AML-193 (cell line): Measurements from ENCODE around the gene CCDC102A.

ENCODE experiments used
- DNase-seq, 2 experiments: peaks; one replicate each; lab custom pipeline; 2025; lab: John Stamatoyannopoulos, UW

The CCDC102A gene

DNA sequence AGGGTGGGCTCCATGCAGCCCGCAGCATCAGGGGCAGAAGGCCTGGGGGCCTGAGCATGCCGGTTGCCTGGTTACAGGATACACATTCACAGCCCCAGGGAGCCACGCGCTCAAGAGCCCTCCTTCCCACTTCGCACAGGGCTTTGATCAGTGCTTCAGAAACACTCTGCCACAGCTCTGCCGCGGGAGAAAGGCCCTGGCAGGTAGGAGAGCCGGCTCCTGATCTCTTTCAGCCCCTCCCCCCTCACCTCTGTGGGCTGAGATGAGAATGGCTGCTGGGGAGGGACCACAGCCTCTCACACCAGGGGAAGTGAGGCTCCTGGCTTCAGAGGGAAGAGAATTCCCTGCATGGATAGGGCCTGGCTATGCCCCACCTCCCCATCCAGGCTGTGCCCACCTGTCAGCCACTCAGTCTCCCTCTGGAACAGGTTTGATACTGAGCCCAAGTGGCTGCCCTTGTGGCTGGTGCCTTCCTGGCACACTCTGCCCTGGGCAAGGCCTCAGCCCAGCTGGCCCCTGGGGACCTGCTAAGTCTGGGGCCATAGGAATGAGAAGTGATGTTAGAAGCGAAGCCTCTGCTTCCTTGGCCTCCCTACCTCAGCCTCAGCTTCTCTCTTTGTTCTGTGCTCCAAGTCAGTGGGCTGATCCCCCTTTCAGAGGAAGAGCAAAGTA is 58.7 kb downstream of the CCDC102A start:
- DNase-seq: no peak

DNA sequence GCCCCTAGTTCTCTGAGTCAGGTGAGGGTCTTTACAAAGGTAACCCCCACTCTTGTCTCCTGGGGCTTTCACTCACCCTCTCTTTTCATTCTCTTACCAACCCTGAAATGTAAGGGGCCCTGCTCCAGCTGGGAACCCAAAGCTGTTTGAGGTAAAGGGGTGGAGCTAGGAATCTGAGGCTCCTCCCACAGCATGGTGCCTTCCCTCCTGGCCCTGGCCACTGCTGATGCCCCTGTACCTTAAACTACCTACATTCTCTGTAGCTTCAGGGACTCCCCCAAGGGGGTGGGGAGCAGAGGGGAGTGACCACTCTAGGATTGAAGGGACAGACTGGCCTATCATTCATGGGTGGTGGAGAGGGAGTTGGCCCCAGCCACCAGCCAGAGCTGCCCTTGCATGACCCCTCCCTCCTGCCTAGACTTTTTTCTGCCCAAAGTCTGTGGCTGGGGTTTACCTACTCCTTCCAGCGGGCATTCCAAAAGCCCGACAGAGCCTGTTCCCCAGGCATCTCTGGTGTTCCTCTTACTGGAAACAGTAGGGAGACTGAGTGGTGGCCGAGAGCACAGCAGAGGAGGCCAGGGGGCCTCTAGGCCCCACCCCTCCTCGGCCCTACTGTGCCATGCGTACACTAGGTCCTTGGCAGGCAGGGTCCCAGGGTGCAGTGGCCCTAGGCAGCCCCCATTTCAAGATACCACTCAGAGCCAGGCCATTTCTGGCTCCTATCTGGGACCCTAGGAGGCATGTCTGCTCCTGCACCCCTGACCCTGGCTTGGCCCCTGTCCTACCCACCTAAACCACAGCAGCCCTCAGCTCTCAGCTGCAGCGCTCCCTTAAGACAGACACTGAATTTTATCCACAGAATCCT is 59.6 kb downstream of the CCDC102A start:
- DNase-seq: no peak

DNA sequence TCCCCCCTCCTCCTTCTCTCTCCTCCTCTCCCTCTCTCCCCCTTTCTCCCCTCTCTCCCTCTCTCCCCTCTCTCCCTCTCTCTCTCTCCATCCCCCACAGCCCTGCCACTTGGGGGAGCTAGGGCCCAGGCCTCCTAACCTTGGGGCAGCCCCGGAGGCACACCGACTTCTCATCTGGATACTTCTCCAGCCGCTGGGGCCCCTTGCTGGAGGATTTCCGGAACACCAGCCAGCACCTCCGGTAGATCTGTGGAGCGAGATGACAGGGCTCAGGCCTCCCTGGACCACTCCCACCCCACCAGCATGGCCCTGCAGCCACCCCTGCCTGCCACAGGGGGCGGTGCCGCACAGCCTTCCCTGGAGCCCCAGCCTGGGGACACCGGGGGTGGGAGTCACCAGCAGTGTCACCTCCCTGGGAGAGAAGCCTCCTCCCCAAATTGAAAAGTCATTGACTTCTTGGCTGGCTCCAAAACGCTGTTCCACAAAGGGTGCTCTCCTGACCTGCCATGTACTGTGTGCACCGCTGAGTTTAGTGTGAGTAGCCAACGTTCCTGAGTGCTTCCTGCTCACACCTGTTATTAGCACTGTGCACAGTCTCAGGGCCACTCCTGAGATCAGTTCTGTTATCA is 60.5 kb downstream of the CCDC102A start:
- peak; percentile 50 to 76 for DNase-seq

DNA sequence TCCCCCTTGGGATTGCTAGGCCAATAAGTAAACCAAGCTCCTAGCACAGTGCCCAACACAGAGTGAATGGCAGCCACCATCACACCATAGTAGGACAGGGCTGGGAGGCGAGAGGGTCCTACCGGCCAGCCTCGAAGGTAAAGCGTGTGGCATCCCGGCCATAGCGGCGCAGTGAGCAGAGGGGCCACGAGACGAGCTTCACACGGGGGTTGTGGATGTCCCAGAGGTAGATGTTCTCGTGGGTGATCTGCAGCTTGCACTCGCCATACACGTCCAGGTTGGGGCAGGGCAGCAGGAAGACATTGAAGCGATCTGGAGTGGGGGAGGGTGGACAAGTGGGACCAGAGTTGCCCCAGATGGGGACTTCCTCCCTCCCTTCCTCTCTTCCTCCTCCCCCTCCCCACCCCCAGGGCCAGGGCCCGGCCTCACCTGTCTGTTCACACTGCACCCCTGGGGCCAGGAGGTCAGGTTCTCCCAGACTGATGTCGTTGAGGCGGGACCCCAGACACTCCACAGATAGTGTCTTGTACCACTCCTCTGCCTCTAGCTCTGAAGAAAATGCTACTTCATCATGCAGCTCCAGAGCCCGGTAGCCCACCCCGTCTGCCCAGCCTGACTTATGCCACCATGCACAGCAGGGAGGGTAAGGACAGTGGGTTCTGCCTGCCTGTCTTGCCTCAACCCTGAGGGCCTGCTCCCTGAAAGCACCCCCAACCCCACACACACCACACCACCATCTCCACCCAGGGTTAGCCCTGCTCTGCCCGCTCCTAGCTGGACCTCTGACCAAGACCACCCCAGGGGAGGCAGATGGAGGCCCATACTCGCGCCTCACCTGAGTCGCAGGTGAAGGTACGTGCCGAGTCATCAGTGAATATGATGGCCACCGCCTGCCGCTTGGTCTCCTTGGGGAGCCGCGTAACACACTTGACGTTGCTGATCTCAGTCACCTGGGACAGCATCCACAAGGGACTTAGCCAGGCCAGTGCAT is 61.4 kb downstream of the CCDC102A start:
- no peak for DNase-seq

DNA sequence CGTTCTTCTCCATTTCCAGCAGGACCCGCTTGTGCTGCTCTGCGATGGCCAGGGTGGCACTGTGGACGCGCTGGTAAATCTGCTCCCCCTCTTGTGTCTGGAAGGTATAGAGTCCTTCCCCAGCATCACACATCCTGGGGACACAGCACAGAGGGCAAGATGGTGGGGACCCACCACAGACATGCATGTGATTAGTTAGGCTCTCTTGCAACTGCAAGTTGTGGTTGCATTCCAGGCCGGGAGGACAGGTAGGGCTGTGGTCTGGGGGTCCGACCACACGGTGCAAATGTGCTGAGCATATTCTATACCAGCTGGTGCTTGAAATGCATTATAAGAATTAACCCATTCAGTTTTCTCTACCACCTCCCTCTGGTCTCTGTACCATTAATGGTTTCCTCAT is 62.5 kb downstream of the CCDC102A start:
- no peak for DNase-seq

DNA sequence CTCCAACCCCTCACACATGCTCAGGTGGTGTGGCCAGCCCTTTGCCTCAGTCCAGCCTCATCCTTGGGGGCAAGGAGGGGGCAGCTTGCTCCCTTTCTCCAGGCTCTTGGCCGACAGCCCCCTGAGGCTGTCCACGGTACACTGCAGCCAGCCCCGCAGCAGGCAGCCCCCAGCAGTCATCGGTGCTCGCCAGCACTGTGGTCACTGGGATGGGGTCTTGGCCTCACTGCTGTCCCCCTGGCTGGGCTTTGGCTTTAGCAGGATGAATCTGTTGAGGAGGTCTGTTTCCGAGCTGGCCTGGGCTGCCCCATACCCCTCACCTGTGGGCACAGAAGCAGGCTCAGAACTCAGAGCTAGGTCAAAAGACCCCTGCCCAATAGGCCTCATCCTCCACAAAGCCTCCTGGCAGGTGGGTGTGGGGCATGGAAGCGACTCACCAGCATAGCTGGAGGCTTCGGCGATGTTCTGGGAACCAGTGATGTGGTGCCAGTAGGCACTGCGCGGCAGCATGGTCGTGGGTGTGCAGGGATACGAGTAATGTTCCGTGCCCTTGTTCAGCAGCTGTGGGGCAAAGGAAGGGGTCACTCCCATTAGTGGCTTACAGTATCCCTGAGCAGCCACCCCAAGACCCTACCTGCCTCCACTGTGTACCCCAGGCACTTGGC is 63.1 kb downstream of the CCDC102A start:
- no peak for DNase-seq

DNA sequence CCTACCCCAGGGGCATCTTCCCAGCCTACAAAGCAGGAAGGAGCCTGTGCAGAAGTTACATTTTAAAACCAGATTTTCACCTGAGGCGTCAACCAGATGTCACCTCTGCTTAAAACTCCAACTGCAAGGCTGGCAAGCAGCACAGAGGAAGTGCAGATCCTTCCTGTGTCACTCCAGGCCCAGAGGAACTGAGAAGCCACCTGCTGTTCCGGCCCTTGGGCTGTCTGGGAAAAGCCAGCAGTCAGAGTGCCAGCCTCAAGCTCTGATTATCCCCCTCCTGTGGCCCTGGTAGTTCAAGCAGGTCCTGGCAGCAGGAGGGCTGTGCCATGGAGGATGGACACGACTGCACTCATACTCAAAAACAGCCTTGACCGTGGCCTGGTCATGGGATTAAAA is 63.7 kb downstream of the CCDC102A start:
- no peak for DNase-seq

DNA sequence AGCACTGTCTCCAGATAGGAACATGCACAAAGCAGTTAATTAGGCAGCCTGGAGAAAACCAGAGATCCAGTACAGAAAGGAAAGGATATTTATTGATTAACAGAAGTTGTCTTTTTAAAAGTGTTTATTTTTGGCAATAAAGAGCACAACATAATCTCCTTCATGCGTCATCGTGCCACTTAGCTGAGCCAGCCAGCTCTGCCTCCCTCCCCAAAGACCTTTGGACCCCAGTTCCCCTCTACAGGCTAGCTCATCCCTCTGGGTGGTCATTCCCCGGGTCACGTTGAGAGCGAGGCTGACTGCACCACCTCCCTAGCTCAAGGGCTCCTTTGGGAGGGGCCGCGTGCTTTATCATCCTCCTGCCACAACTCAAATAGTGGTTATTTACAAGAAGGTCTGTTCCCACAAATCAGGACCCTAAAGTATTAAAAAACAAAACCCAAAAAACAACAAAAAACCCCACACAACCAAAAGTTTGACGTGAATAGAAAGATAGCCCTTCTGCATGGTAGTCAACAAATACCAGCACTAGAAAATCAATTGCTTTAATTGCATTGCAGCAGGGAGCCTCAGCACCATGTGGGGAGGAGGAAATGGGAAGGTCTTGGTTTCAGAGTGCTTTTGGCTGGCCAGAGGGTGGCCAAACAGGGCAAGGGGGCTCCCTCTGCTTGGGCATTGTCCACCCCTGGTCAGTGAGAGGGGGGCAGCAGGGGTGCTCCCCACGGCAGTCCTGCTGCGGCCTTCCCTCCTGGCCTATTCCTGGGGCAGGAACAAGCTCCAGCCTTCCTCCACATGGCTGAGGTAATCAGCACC is 64.3 kb downstream of the CCDC102A start:
- no peak for DNase-seq

DNA sequence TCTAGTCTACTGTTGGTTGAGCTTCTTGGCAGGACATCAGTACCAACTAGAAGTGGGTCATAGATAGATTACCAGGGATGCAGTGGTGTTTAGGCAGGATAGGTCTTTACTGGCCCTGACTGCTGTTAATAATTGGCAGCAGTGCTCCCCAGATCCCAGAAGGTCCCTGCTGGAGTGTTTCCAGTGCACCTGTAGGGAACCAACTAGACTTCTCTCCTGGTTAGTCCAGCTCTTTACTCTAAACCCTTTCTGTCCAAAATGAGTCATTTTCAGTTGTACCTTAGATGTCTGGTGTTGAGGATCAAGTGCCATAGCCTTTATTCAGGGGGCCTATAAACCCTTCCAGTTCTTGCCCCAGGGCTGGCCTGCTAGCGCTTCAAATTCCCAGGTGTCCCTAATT is 65.2 kb downstream of the CCDC102A start:
- no peak for DNase-seq

DNA sequence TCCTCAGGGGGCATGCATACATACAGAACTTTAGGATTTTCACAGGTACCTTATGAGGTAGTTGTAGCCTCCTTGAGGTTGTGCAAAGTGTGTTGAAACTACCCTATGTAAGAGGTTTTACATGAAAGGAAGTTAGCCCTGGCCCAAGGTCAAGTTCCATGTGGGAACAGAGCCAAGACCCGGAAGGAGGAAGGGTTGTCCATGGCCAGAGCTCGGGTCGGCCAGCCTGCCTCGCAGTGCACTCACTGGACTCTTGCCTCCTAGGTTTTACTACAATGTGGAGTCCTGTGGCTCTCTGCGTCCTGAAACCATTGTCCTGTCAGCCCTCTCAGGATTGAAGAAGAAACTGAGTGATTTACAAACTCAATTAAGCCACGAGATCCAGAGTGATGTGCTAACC is 65.7 kb downstream of the CCDC102A start:
- no peak for DNase-seq

DNA sequence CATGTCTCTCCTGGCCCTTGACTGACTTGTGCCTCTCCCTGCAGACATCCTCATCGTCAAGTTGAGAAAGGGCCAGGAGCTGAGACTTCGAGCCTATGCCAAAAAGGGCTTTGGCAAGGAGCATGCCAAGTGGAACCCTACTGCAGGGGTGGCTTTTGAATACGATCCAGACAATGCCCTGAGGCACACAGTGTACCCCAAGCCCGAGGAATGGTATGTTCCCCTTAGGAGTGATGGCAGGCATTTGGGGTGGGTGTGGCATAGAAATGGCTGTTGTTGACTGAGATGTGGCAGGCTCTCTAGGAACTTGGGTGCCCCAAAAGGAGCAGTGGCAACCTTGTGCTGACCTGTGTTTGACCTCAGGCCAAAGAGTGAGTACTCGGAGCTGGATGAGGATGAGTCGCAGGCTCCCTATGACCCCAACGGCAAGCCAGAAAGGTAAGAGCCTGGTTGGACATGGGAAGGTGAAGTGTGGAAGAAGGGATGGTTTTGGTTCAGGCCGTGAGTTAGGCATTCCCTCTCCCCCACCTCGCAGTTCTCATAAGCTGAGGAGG is 66.4 kb downstream of the CCDC102A start:
- no peak for DNase-seq

DNA sequence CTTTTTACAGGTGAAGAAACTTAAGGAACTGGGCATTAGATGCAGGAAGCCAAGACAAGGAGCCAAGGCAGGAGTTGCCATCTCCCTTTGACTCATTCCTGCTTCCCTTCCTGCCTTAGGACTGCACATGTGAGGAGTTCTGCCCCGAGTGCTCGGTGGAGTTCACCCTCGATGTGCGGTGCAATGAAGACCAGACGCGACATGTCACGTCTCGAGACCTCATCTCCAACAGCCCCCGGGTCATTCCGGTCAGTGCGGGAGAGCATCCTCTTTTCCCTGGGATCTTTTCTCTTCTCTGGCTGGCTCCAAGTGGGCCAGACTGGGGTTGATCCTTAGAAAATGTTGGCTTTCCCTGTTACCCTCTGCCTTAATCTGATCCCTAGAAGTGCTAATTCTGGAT is 67.3 kb downstream of the CCDC102A start:
- DNase-seq: no peak

DNA sequence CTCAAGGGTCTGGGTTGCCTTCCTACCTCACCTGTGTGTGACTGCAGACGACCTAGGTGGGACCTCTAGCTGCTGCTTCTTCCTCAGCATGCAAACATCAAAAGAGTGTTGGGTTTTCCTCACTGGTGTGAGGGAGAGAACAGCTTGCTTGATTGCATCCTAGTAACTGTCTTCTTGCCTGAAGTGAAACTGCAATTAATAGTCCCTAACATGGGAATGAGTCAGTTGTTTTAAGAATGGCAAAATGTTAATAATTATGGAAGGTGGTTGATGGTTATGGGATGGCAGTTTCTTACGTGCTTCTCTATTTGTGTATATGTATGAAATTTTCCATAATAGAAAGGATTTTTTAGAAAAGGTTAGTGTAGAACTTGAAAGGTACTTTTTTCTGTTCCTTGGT is 68.0 kb downstream of the CCDC102A start:
- no peak for DNase-seq

DNA sequence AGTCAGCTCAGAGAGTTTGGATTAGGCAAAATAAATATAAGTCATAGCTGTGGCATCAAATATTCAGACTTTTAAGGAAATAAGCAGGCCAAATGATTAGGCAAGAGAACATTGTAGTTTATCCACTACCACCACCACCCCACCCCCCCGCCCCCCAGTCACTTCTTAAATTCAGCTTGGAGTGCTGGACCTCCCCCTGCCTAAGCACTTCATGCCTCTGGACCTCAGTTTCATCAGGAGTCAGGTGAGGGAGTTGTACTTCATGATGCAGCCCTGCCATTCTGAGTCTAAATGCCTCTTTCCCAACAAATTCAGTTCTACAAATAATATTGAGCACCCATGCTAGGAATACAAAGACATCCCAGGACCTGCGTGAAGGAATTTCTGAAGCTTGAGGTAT is 71.8 kb downstream of the CCDC102A start:
- DNase-seq: no peak

DNA sequence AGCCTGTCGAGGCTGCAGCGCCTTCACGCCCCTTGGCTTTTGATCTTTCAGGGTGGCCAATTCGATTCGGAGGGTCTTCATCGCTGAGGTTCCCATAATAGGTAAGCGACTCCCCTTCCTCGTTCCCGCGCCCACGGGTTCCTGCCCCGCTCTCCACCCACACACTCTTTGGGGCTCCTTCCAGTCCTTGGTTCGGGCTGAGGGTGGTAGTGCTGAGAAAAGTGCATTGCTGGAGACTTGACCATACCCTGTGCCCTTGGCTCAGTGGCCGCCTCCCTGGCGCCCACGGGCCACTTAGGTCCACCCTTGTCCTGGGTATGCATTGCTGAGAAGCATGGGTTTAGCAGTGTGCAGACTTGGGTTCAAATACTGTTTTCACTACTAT is 73.4 kb downstream of the CCDC102A start:
- no peak for DNase-seq

DNA sequence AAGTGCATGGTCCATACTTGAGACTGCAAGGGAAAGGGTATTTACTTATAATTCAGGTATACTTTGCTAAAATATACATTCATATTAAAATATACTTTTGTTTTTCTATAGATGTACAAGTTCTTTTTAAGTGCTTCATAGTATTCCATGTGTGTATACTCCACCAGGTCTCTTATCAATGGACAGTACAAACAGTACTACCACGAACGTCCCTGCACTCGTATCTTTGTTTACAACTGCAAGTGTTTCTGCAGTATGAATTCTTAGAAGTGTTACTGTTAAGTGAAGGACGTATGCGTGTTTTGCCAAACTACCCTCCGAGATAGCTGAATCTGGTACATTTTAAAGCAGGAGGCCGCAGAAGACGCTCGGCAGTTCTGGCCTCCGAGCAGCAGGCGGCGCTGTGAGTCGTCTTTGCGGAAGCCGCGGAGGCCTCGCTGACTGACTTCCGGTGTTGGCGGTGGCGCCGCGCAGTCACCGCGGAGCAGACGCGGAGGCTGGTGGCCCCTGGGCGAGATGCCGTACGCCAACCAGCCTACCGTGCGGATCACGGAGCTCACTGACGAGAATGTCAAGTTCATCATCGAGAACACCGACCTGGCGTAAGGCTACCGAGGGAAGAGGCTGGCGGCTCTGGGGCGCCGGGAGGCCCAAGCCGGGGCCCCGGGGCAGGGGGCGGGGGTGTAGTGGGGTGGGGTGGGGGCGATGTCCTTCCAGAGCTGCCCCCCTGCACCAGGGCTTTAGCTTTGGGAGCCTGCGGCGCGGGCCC is 74.0 kb downstream of the CCDC102A start, which contains the start of gene POLR2C:
TSS of gene POLR2C (plus strand) at position 471 of the 769 bp plus-strand sequence. CDS start at position 517, 46 bp downstream.
- DNase-seq: peak; percentile 74 to 75
